Adrenal gland (tissue), 12 donors: ENCODE measurements around the gene KLF16. TPM values are rescaled to one million over a fixed set of nuclear protein-coding genes. Genes with fewer than 3 reads are reported as not detected.

ENCODE experiments used
- DNase-seq, 7 donors: peaks; one replicate each; pipeline ENCODE4 v3.0.0-alpha.2; 2019 to 2020
- H3K27ac ChIP-seq, 5 donors: fragments of 200-600 bp; sonication (generic) in 4 of 5; 1 replicate in 3 of 5; 2 replicates in 2 of 5; pipeline versions ENCODE4 v1.5.1 to v1.8.0; 2016 to 2020; ENCODE audit warnings: mild to moderate bottlenecking in 1 of 5
- H3K27me3 ChIP-seq: fragments of 200-600 bp; 2 replicates; pipeline ENCODE4 v1.8.0; 2021
- H3K36me3 ChIP-seq, 2 donors: fragments of 200-600 bp; replicated peaks in 1 of 2; 1 replicate in 1 of 2; 2 replicates in 1 of 2; pipeline versions ENCODE4 v1.5.1 to v1.8.0; 2018 to 2022
- H3K4me1 ChIP-seq, 2 donors: fragments of 200-600 bp; replicated peaks in 1 of 2; 1 replicate in 1 of 2; 2 replicates in 1 of 2; pipeline versions ENCODE4 v1.5.1 to v1.8.0; 2018 to 2021
- H3K4me3 ChIP-seq, 4 donors: fragments of 200-600 bp; sonication (generic) in 3 of 4; one replicate each; pipeline ENCODE4 v1.5.1; 2016 to 2018
- H3K9me3 ChIP-seq, 3 donors: fragments of 200-600 bp; sonication (generic) in 1 of 3; replicated peaks in 1 of 3; 1 replicate in 2 of 3; 2 replicates in 1 of 3; pipeline versions ENCODE4 v1.5.1 to v1.8.0; 2016 to 2021
- POLR2A ChIP-seq, 2 donors: fragments of 450-650 bp; IDR thresholded peaks; one replicate each; pipeline ENCODE4 v1.6.1; 2017; ENCODE audit warnings: antibody characterized with exemption in 2 of 2, mild to moderate bottlenecking in 2 of 2, moderate library complexity in 1 of 2
- WGBS, 4 donors: extraction: QIAGEN DNeasy Blood & Tissue Kit in 2 of 4; methylation state at CpG; one replicate each; pipeline versions ENCODE4 v1.1.5 to v1.1.7; 2013 to 2017; 5-methylcytosine and 5-hydroxymethylcytosine counted together
- intact Hi-C, 2 donors: fragments of 100-400 bp; cut with DNase I; formaldehyde crosslinking; loops; one replicate each; pipeline versions ENCODE4 v1.14.1 to v1.15.0; 2022 to 2023
- polyA plus RNA-seq, 3 donors: library from polyadenylated mRNA; stranded (reverse); fragments of 200-250 nt in 2 of 3; fragments of 350-450 nt in 1 of 3; fragmentation: Illumina TruSeq in 1 of 3; extraction: RNeasy Lipid Tissue Mini Kit (QIAGEN cat#74804) in 1 of 3; gene quantifications; one replicate each; pipeline ENCODE4 v1.2.3, GENCODE V29; 2013 to 2014
- total RNA-seq, 9 donors: library from RNA; depleted of rRNA in 4 of 9; stranded (reverse); fragments of >200 nt in 4 of 9; fragments of 120-200 nt in 1 of 9; fragmentation: NEBNext Ultra II Directional in 1 of 9; extraction: Animal tissue kit (Norgen Biotek cat#: 25700) in 1 of 9; gene quantifications; one replicate each; pipeline versions ENCODE4 v1.1.0 to v1.2.4, GENCODE V29; 2013 to 2023
- TF ChIP-seq, protein P1 (sequence below), 6 experiments: fragments of 450-650 bp in 4 of 6; fragments of 200-600 bp in 2 of 6; sonication (generic) in 1 of 6; IDR thresholded peaks; 1 replicate in 5 of 6; 2 replicates in 1 of 6; pipeline versions ENCODE4 v1.5.1 to v1.8.0; 2016 to 2021; ENCODE audit warnings: antibody characterized with exemption in 6 of 6, mild to moderate bottlenecking in 2 of 6, moderate library complexity in 1 of 6
- donor health status: healthy with polysubstance abuse.
- donor health status: Bipolar disorder and iron deficiency.
- donor health status: DM: yes; HTN: yes; CAD: no.
- donor health status: DM: no; HTN: no; CAD: no.
- donor health status: DM: no; HTN: no; CAD: no.
- donor health status: DM: yes; HTN: yes; CAD: no.

The KLF16 gene
- total and polyA plus RNA-seq, 12 donors = 2.0 to 28.1 (median 13.9) TPM

DNA sequence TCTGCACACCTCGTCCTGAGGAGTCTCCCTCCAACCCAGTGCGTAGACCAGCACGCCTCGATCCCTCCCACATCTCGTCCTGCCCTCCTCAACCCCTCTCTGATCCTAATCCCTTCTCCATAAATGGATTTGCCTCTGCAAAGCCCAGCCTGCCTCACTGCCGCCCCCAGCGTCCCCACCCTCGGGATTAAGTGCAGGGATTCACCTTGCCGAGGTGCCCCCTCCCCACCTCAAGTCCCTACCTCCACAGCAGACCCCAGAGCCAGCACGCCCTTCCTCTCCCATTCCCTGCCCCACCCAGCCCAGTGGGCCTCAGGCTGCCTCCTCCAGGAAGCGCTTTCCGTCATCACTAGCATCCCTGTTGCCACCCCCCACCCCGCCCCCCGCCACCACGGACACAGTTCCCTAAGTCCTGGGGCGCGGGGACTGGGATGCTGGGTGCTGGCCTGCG, 4.0 kb downstream of the KLF16 start:
- no peak overlapping the region for H3K27ac ChIP-seq
- H3K4me1 ChIP-seq = peaks cover 49 to 61% of the 10 kb centered on the region in 2 donors
- intact Hi-C loops = no loop called here
- H3K36me3 ChIP-seq = no peaks in the 10 kb centered on the region
- no peaks in the 10 kb centered on the region for H3K9me3 ChIP-seq
- TF ChIP-seq, protein P1, sequence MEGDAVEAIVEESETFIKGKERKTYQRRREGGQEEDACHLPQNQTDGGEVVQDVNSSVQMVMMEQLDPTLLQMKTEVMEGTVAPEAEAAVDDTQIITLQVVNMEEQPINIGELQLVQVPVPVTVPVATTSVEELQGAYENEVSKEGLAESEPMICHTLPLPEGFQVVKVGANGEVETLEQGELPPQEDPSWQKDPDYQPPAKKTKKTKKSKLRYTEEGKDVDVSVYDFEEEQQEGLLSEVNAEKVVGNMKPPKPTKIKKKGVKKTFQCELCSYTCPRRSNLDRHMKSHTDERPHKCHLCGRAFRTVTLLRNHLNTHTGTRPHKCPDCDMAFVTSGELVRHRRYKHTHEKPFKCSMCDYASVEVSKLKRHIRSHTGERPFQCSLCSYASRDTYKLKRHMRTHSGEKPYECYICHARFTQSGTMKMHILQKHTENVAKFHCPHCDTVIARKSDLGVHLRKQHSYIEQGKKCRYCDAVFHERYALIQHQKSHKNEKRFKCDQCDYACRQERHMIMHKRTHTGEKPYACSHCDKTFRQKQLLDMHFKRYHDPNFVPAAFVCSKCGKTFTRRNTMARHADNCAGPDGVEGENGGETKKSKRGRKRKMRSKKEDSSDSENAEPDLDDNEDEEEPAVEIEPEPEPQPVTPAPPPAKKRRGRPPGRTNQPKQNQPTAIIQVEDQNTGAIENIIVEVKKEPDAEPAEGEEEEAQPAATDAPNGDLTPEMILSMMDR (IDR thresholded peaks at IDR 0.05) = no peak
- TF ChIP-seq POLR2A (IDR thresholded peaks at IDR 0.05) = no peak
- no peaks in the 10 kb centered on the region for H3K27me3 ChIP-seq
- peak in 1 of 7 donors; percentile 77 for DNase-seq
- no peak overlapping the region for H3K4me3 ChIP-seq
- WGBS, 4 donors = 70 to 78% (median 72%) methylated on average over 17 to 18 of the region's 18 CpGs

DNA sequence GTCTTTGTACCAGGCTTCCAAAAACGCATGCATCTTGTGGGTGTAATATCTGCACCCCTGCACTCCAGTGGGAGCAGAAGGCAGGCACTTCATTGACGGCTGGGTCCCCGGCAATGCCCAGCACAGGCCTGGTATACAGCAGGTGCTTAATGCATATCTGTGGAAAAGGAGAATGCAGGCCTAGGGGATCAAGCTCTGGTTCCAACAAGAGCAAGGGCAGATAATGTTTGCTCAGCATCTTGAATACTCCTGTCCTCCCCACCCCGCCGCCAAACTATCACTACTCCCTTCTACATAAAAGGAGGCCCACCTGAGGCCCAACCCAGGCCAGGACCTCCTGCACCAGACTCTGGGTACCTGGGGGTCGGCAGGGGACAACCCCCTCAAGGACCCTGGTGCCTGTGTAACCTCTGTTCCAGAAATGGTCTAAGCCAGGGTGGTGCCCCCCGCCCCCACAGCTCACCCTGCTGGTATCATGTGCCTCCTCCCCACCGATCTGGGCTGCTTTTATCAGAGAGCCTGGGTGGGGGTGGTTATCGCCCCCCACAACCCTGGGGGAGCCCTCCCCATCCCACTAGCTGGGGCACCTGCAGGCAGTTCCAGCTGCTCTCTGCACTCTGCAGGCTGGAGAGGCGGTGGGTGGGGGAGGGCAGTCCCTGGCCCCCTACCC, 4.8 kb downstream of the KLF16 start:
- Histone ChIP-seq H3K4me1 (peaks cover 56 to 69% of the 10 kb centered on the region in 2 donors), H3K9me3 (no peaks in the 10 kb centered on the region), H3K27me3 (no peaks in the 10 kb centered on the region), H3K4me3 (no peak overlapping the region), H3K36me3 (no peaks in the 10 kb centered on the region), H3K27ac (peak overlapping the region in 2 of 5 donors; percentile 87 to 92)
- WGBS, 4 donors = 47 to 81% (median 75%) methylated on average over 5 to 10 of the region's 10 CpGs
- intact Hi-C loops = no loop called here
- TF ChIP-seq POLR2A (IDR thresholded peaks at IDR 0.05) = no peak
- TF ChIP-seq, protein P1 (IDR thresholded peaks at IDR 0.05) = no peak
- DNase-seq = no peak

DNA sequence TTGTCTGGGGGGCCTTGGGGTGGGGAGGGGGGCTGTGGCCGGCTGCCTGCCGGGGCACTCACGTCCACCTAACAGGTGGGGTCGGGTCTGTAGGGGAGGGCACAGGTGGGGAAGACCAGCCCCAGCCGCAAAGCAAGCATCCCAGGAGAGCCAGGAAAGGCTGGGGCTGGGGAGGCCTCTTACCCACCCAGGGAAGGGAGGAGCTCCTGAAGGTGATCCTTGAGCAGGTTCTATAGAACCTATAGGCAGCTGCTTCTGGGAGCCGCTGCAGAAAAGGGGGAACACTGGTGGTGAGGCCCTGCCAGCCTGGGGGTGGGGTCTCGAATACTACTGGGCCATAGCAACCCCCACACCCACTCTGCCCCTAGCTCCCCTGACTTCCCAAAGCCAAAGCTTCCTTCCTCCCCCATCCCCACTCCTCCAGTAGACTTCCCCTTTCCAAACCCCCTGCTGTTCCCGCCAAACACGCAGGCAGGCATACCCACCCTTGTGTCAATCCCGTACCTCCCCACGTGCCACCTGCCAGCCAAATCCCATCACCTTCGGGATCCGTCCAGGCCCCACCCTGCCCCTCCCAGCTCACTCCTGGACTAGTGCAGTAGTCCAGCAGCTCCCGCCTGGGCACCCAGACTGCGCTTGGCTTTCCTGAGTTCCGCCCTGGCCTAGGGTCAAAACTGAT, 5.6 kb downstream of the KLF16 start:
- no peak for TF ChIP-seq POLR2A (IDR thresholded peaks at IDR 0.05)
- TF ChIP-seq, protein P1 (IDR thresholded peaks at IDR 0.05) = no peak
- Histone ChIP-seq H3K27ac (peak overlapping the region; percentile 81 to 92 (median 86)), H3K27me3 (no peaks in the 10 kb centered on the region), H3K9me3 (no peaks in the 10 kb centered on the region), H3K36me3 (no peaks in the 10 kb centered on the region), H3K4me1 (peaks cover 58 to 71% of the 10 kb centered on the region in 2 donors), H3K4me3 (peak overlapping the region in 1 of 4 donors; percentile 53)
- intact Hi-C loops = no loop called here
- DNase-seq = peak in 1 of 7 donors; percentile 49
- WGBS, 4 donors = 30 to 79% (median 55%) methylated on average over 7 to 16 of the region's 16 CpGs

DNA sequence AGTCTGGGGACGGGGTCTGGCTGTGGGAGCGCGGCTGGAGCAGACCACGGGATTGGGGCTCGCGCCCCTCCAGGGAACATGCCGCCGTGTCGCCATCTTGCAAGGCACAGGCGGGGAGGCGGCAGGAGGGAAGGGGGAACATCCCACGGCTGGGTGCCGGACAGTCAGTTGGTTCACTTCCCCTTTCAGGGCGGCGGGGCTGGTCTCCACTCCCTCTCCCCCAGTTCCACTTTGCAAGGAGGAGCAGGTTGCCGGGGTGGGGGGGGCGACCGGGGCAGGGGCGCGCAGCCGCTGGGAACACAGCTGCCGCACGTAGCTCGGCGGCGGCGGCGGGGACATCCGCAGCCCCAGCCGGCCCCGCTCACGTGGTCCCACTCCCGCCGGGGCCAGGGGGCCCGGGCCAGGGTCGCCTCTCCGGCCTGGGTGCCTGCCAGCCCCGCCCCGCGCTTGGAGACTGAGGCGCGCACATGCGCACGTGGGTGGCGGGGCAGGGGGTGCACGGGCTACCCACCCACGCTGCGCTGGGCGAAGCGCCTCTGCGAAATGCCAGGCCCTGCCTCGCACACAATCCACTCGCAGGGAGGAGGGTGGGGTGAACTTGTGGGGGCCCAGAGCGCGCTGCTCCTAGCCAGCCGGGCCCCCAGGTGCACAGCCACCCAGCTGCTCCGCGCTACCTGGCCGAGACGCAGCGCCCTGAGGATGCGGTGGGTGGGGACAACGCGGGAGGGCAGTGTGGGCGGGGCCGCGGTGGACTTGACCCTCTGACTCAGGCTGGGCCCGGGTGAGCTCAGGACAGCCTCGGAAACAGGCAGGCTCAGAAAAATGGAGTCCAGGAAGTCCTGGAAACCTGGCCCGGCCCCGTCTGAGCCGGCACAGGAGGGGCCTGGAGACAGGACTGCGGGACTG, 6.4 kb downstream of the KLF16 start:
- Histone ChIP-seq H3K27me3 (no peaks in the 10 kb centered on the region), H3K36me3 (no peaks in the 10 kb centered on the region), H3K9me3 (no peaks in the 10 kb centered on the region), H3K4me1 (peaks cover 52 to 75% of the 10 kb centered on the region in 2 donors), H3K27ac (peak overlapping the region; percentile 81 to 92 (median 86)), H3K4me3 (peak overlapping the region in 2 of 4 donors; percentile 13 to 53)
- intact Hi-C loops = no loop called here
- peak; percentile 83 to 96 (median 90) for DNase-seq
- TF ChIP-seq, protein P1 (IDR thresholded peaks at IDR 0.05) = no peak
- peak in 1 of 2 donors; percentile 3 for TF ChIP-seq POLR2A (IDR thresholded peaks at IDR 0.05)
- WGBS, 4 donors = 11 to 14% (median 12%) methylated on average over 13 to 70 of the region's 73 CpGs
